ENCODE data around the gene SCIMP. TPM values are rescaled to one million over a fixed set of nuclear protein-coding genes. Genes with fewer than 3 reads are reported as not detected.
"Not testable (repeated sequence)": the region's sequence is repeated elsewhere in the genome, so short reads cannot be mapped to it uniquely, and the experiment has no call there.

SCIMP gene
- total RNA-seq, 4 donors from 2014 or later: 0.27 to 1.8 (median 0.37) TPM

GRCh38 chr17:5182597-5183409, 51.9 kb downstream of the SCIMP start:
- peaks cover 0 to 53% of the 10 kb centered on the region in 2 donors for H3K36me3 ChIP-seq
- in situ Hi-C loops (cut with MboI; ENCODE audit: low sequenced_read_pairs in 4 of 4): no loop called here
- no peaks in the 10 kb centered on the region for H3K27me3 ChIP-seq
- ATAC-seq (no peak), DNase-seq (no peak)
- peaks cover 22 to 83% (median 33%) of the 10 kb centered on the region in 3 donors for H3K9me3 ChIP-seq
- peak overlapping the region in 1 of 4 donors; percentile 37 for H3K4me3 ChIP-seq
- TF ChIP-seq CTCF (IDR thresholded peaks at IDR 0.05 in 4 of 5, conservative IDR thresholded peaks at IDR 0.05 in 1 of 5) (no peak), POLR2A (IDR thresholded peaks at IDR 0.05) (no peak)
- H3K4me1 ChIP-seq: no peaks in the 10 kb centered on the region
- intact Hi-C loops (cut with DNase I; ENCODE audit: low total_unique reads): no loop called here
- no peak overlapping the region for H3K27ac ChIP-seq

GRCh38 chr17:5181509-5182305, 53.0 kb downstream of the SCIMP start:
- H3K27me3 ChIP-seq: no peaks in the 10 kb centered on the region
- no peak overlapping the region for H3K27ac ChIP-seq
- H3K36me3 ChIP-seq: peaks cover 0 to 58% of the 10 kb centered on the region in 2 donors
- H3K9me3 ChIP-seq: peaks cover 22 to 89% (median 33%) of the 10 kb centered on the region in 3 donors
- in situ Hi-C loops (cut with MboI; ENCODE audit: low sequenced_read_pairs in 4 of 4) (no loop called here), intact Hi-C loops (cut with DNase I; ENCODE audit: low total_unique reads) (no loop called here)
- H3K4me3 ChIP-seq: peak overlapping the region in 1 of 4 donors; percentile 37
- no peaks in the 10 kb centered on the region for H3K4me1 ChIP-seq
- TF ChIP-seq CTCF (IDR thresholded peaks at IDR 0.05 in 4 of 5, conservative IDR thresholded peaks at IDR 0.05 in 1 of 5) (no peak), POLR2A (IDR thresholded peaks at IDR 0.05) (no peak)
- no peak for ATAC-seq
- no peak for DNase-seq

GRCh38 chr17:5179003-5179402, 55.7 kb downstream of the SCIMP start:
- in situ Hi-C loops (cut with MboI; ENCODE audit: low sequenced_read_pairs in 4 of 4): no loop called here
- TF ChIP-seq CTCF (IDR thresholded peaks at IDR 0.05 in 4 of 5, conservative IDR thresholded peaks at IDR 0.05 in 1 of 5) (no peak), POLR2A (IDR thresholded peaks at IDR 0.05) (no peak)
- DNase-seq (no peak), ATAC-seq (no peak)
- intact Hi-C loops (cut with DNase I; ENCODE audit: low total_unique reads): no loop called here
- Histone ChIP-seq H3K4me3 (peak overlapping the region in 1 of 4 donors; percentile 19), H3K27me3 (no peaks in the 10 kb centered on the region), H3K36me3 (peaks cover 0 to 66% of the 10 kb centered on the region in 2 donors), H3K27ac (no peak overlapping the region), H3K9me3 (peaks cover 17 to 72% (median 30%) of the 10 kb centered on the region in 3 donors), H3K4me1 (no peaks in the 10 kb centered on the region)

GRCh38 chr17:5175027-5175426, 59.6 kb downstream of the SCIMP start:
- ATAC-seq; in situ Hi-C loops (cut with MboI; ENCODE audit: low sequenced_read_pairs in 4 of 4): not testable (repeated sequence)
- peaks cover 0 to 48% of the 10 kb centered on the region in 2 donors for H3K36me3 ChIP-seq

GRCh38 chr17:5165791-5166564, 68.7 kb downstream of the SCIMP start:
- H3K4me1 ChIP-seq; H3K36me3 ChIP-seq; H3K27ac ChIP-seq; H3K27me3 ChIP-seq; in situ Hi-C loops (cut with MboI; ENCODE audit: low sequenced_read_pairs in 4 of 4); intact Hi-C loops (cut with DNase I; ENCODE audit: low total_unique reads); ATAC-seq; DNase-seq; H3K9me3 ChIP-seq; H3K4me3 ChIP-seq: not testable (repeated sequence)

More at GRCh38 chr17:5175027-5175426, 59.6 kb downstream of the SCIMP start:
- DNase-seq; intact Hi-C loops (cut with DNase I; ENCODE audit: low total_unique reads); H3K27me3 ChIP-seq; H3K27ac ChIP-seq; H3K4me1 ChIP-seq; H3K4me3 ChIP-seq: not testable (repeated sequence)
- peaks cover 0 to 32% (median 3%) of the 10 kb centered on the region in 3 donors for H3K9me3 ChIP-seq

Data from gastrocnemius medialis (tissue), 4 donors.